Measurements from ENCODE around the gene AMDHD2.

Gene AMDHD2

DNA sequence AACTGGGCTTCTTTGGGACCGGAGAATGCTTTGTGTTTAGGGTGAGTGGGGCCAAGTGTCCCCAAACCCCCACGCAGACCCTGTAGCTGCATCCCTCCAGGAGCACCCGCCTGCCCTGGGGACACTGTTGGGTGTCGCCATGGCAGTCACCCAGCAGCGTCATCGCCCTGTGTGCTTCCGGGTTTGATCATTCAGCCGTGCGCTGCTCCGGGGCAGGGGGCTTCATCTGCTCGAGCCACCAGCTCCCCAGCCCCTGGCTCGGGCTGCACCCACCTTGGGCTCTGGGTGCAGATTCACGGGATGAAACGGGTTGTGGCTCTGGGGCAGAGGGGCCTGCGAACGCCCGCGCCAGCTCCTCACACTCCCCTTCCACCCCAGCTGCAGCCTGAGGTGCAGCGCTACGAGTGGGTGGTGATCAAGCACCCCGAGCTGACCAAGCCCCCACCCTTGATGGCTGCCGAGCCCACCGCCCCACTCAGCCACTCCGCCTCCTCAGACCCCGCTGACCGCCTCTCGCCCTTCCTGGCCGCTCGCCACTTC, 20.2 kb upstream of the AMDHD2 start:
- no peak for DNase-seq (ENCODE audit: low spot score)

DNA sequence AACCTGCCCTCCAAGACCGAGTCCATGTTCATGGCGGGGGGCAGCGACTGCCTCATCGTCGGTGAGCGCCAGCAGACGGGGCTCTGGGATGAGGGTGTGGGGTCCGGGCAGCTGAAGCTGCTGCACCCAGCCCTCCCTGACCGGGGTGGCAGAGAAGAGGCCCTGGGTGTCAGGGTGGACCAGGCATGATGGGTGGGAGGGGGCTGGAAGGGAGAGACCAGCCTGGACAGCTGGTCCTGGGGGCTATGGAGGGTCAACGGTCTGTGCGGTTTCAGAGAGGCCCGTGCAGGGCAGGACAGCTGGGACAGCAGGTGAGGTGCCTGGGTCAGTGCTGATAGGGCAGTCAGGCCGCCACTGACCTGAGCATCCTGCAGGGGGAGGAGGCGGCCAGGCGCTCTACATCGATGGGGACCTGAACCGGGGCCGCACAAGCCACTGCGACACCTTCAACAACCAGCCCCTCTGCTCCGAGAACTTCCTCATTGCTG, 19.7 kb upstream of the AMDHD2 start:
- DNase-seq (ENCODE audit: low spot score), result no peak

DNA sequence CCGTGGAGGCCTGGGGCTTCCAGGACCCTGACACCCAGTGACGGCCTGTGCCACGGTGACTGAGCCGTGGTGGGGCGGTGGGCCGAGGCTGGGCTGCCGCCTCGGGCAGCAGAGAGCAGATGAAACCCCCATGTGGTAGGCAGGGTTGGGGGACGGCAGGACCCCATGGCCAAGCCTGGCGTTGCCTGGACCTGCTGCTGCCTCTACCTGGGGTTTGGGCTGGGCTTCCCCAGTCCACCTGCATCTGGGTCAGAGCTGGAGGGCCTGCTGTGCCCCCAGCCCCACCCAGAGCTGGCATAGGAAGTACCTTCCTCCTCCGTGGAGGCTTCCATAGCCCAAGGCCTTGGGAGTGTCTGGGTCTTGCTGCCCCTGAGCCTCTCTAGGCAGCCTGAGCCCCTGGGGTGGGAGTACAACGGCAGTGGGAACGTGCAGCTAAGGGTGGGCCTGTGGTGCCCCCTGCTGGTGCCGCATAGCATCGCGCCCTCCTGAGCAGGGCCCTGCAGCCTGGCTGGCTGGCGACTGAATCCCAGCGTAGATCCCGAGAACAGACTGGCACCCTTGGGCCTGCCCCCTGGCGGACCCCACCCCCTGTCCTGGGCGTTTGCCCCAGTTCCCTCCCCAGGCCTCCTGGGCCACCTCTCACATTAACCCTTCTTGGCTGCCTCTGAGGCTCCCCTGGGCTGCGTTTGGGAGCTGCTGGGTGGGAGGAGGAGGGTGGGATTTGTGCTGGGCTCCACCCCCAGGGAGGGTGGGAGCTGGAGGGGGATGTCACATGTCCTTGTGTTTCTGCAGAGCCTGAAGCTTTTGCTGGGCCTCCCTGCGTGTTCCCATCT, 19.0 kb upstream of the AMDHD2 start:
- peak; percentile 94 for DNase-seq (ENCODE audit: low spot score)

DNA sequence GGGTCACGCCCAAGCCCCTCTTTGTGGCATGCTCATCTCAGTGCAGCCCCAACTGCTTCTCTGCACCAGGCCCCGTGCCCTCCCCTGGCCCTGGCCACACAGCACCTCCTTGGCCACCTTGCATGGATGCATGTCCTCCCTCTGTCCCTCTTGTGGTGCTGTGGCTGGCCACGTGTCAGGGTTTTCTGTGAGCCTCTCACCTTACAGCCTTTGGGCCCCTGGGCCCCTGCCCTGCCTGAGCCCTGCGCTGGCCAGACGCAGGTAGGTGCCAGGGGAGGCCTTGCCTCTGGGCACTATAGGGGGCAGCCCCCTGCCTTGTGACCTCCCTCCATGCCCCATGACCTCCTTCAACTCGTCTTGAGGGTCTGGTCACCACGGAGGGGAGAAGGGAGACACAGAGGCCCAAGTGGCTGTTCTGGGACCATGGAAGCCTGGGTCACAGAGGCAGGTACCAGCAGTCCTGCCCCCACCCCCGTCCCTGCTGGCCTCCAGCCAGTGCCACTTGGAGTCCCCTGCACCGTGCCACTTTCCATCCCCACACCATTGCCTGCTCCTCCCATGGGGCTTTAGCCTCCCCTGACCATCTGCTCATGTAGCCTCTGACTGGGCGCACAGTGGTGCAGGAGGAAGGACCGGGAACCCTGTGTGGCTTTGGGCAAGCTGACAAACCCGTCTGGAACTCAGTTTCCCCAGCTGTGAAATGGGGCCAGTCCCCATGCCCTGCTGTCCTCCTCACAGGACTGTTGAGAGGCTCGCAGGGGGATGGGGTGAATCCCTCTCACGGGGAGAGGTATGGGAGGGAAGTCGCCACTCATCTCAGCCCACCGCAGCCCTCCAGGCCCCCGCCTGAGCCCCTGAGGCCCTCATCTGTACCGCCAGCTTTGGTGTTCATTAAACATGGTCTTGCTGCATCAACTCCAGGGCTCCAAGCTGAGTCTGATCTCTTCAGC, 17.9 kb upstream of the AMDHD2 start:
- DNase-seq (ENCODE audit: low spot score), result no peak

DNA sequence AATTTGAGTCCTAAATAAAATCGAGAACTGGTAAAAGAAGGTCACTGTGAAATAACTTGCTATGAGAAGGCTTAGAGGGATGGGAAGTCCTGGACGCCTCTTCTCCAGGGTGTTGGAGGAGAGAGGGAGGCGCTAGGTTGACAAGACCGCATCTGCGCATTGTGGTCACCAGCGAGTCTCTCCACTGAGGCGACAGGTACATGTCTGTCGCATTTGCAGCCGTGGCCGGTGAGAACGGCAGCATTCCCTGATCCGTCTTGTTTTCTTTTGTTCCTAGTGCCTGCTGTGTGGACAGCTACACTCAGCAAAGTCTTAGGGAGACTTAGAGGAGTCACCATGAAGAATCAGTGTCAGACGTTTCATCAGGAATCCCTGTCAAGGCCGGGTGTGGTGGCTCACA, 14.5 kb upstream of the AMDHD2 start:
- DNase-seq (ENCODE audit: low spot score), result no peak

DNA sequence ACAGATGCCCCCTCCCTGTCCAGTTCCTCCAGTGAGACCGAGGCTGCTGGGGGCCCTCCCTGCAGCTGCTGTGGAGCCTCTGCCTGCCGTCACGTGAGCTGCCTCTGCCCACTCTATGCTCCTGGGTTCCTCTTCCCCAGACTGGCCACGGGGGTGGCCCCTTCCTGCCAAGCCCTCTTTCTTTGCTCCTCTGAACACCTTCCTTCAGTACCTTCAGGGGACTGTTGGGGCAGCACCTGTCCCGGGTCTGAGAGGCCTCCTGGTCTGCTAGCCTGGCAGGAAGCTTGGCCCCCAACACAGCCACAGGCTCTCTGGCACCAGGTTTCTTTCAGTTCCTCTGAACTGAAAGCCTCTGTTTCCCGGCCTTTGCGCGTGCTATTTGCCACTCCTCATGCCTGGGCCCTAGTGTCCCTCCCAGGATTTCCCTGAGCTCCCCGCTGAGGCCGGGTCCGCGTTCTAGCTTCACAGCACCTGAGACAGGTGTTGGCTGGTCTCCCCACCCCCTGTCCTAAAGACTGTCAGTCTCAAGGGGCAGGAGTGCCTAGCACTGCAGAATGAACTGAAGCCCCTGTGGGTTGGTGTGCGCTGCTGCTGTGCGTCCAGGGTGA, 13.0 kb upstream of the AMDHD2 start:
- DNase-seq (ENCODE audit: low spot score), result no peak

DNA sequence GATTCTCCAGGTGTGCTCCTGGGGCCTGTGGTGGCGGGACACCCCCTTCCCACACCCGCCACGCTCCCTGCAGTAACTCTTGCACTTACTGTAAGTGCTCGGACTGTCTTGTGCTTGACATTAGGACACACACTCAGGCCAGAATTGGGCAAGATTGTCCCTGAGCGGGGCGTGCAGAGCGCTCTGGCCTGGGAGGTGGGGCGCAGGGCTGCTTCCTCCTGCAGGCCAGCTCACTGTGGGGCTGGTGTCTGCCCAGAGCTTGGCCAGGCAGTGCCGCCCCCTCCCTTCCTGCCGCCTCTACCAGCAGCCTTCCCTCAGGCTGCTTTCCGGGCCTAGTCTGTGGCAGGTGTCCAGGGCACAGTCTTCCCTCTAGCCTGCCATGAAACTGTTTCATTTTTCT, 12.5 kb upstream of the AMDHD2 start:
- DNase-seq (ENCODE audit: low spot score), result no peak

DNA sequence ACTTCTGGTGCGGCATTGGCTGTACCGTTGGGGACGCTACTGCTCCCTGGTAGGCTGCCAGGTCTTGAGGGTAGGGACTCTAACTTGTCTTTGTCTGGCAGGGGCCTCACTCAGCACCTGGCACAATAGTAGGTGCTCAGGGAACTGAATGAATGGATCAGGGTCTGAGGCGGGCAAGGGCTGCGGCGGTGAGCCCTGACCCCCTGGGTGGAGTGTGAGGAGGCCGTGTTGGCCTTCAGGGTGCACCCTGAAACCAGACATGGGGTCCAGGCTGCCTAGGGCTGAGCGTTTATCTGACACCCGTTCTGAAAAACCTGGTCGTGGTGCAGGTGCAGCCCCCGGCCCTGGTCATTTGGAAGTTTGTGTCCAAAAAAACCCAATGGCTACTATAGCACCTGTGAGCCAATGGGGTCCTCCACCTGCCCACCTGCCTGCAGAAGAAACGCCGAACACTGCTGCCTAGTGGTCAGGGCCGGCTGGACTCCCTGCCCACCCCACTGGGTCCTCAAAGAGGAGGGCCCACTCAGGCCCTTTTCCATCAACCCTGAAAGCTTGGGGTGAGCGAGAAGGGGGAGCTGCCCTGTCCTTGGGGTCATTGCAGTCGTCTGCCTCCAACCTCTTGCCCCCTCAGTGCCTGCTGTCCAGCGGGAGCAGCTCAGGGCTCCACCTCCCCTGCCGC, 11.3 kb upstream of the AMDHD2 start:
- no peak for DNase-seq (ENCODE audit: low spot score)

DNA sequence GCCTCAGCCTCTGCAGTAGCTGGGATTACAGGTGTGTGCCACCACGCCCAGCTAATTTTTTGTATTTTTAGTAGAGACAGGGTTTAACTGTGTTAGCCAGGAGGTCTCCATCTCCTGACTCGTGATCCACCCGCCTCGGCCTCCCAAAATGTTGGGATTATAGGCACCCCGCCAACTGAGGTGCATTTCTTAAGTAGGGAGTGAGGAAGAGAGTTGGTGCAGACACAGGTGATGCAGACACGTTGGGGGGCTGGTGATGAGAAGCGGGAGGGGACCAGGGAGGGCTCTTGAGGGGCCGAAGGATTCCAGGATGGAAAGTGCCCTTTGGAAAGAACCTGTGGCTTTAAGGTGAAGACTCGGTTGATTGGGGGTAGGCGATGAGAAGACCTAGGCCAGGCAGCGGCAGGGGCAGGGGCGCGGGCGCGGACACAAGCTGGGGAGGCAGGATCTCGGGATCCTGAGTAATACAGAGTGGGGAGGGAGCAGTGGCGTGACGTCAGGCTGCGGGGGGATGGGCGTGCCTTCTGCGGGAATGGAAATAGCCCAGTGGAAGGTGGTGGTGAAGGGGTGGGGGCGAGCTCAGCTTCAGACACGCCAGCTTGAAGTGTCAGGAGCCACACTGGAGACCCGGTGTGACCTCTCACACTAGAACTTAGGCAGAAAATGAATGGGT, 8.9 kb upstream of the AMDHD2 start:
- DNase-seq (ENCODE audit: low spot score), result peak; percentile 67

DNA sequence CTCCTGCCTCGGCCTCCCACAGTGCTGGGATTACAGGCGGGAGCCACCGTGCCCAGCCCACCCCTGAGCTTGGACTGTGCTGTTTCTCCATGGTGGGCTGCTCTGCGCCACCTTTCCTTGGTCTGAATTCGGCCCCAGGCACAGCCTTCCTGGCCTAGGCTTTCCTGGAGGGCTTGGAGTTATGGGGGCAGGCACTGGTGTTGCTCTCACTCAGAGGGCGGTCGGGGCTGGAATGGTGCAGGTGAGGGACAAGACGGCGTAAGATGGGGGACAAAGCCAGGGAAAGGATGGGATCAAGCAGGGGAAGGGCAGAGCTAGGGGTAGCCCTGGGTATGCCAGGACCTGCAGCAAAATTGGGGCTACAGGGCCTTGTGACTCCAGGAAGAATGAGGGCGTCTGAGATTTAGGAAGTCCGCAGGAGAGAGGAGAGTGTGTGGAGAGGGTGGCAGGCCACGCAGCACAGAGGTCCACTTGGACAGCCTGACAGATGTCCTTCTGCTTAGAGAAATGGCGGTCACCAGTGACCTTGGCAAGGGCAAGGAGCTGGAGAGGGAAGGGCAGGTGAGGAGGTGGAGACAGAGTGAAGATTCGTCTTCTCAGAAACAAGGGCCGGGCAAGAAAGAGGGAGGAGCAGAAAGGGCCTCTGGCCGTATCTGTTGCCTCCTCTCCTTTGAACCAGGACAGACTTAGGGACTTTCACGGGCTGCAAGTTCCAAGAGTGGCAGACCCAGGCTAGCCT, 8.0 kb upstream of the AMDHD2 start:
- DNase-seq (ENCODE audit: low spot score), result no peak

DNA sequence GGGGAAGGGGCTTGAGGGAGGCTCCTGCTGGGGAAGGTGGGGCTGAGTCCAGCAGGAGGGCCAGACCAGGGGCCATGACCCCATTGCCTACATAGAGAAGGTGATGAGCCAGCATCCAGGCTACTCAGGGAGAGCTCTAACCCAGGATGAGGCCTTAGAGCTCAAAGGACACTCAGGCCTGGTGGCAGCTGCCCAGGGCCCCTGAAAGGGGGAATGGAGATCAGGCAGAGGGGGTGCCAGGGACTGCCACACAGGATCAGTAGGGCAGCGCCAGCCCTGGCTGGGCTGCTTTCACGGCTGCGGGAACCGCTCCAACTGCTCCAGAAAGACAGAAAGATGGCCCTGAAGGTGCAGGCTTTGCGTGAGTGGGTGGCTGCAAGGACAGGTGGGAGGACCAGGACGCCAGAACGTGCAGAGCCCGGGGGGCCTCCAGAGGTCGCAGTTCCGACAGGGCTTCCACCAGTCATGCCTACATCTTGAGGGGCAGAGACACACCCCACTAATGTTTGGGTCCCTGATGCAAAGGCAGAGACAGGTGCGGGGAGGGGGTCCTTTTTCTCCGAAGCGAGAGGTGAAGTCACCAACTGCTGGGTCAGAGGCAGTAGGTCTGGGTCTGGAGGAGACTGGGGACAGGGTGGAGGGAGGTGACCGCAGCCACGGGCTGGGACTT, 7.3 kb upstream of the AMDHD2 start:
- no peak for DNase-seq (ENCODE audit: low spot score)

DNA sequence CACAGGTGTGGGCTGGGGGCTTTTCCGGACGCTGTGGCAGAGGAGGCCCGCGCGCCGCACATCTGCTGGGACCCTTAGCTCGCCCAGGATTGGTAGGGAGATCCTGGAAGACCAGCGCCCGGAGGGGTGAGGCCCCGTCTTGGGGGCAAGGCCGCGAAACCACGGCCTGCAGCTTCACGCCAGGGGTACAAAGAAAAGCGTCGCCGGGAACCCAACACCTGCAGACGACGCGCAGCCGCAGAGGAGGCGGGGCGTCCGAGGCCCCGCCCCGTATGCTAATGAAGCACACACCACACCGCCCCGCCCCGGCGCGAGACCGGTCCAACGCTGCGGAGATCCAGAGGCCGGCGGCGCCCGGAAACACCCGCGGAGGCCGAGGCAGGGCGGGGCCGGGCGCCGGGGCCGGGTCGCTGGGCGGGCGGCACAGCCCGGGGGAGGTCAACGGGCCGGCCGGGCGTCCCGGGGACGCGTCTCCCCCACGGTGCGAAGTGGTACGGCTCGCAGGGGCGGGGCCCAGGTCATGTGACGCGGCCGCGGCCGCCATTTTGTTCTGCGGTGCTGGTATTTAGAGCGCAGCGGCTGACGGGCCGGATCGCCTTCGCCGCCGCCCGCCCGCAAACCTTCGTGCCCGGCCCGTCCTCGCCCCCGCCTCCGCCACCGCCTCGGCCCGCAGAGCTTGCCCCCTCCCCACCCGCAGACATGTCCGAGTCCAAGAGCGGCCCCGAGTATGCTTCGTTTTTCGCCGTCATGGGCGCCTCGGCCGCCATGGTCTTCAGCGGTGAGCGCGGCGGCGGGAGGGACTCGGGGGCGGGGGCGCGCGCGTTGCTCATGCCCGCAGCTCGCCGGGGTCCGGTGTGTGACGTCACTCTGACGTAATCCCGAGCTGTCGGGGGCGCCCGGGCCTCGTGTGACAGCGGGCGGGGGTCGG, 6.5 kb upstream of the AMDHD2 start, which contains the start of gene ATP6V0C:
TSS of gene ATP6V0C (plus strand) at position 548 of the 928 bp plus-strand sequence. CDS start at position 700, 152 bp downstream.
- DNase-seq (ENCODE audit: low spot score), result peak; percentile 95

DNA sequence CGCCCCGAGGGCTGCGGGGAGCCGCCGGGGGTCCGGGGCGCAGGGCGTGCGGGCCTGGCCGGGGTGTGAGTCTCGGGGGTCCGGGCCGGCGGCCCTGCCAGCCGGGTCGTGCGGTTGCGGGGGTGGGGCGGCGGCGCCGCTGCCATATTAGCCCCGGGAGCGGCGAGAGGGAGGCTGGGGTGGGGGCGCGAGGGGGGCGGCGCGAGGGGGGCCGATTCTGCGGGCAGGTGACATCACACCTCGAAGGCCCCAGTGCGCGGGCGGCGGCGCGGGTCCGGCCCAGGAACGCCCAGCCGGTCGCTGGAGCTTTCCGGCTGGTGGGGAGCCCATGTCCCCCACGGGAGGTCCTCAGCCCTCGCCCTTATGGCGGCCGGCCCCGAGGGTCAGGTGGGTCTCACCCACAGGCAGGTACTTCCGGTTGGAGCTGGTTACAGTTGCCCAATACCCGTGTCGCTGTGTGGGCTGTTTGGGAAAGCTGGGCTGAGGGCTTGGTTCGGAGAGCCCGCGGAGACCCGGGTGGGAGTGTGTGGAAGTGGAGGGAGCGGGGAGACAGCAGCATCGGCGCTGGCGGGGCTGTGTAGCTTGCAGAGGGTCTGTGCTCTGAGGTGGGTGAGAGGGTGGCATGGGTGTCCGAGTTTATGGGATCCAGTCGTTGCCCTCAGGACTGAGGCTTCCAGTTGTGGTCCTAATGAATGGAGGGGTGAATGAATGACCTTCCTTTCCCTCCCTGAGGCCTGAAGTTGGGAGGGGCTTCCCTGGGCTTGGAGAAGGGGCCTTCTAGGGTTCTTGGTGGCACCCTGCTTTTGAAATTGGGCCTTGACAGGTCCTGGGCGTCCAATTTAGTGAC, 5.6 kb upstream of the AMDHD2 start:
- no peak for DNase-seq (ENCODE audit: low spot score)

DNA sequence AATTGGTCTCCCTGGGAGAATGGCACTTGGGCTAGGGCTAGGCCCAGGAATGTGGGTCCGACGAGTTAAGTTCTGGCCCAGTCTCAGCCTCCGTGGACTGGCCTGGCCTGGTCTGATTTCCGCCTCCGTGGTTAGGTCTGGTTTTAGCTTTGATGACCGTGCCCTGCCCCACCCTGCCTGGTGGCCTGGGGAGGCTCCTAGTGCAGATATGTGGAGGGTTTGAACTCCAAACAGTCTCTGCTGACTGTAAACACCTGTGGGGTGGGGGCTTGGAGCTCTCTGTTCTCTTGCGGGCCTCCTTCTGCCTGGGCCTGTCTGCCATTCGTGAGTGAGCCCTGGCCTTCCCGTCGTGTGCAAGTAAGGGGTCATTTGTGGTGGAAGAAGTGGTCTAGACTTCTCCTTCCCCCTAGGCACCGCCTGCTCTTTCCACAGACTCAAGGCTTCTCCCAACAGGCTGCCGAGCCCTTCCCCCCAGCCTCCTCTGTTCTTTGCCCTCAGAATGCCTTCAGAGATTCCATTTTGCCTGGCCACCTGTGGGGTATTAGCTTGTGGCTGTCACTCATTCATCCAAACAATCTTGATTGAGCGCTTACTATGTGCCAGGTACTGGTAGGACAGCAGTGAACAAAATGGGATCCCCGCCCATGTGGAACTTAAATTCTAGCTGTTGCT, 4.9 kb upstream of the AMDHD2 start:
- no peak for DNase-seq (ENCODE audit: low spot score)

DNA sequence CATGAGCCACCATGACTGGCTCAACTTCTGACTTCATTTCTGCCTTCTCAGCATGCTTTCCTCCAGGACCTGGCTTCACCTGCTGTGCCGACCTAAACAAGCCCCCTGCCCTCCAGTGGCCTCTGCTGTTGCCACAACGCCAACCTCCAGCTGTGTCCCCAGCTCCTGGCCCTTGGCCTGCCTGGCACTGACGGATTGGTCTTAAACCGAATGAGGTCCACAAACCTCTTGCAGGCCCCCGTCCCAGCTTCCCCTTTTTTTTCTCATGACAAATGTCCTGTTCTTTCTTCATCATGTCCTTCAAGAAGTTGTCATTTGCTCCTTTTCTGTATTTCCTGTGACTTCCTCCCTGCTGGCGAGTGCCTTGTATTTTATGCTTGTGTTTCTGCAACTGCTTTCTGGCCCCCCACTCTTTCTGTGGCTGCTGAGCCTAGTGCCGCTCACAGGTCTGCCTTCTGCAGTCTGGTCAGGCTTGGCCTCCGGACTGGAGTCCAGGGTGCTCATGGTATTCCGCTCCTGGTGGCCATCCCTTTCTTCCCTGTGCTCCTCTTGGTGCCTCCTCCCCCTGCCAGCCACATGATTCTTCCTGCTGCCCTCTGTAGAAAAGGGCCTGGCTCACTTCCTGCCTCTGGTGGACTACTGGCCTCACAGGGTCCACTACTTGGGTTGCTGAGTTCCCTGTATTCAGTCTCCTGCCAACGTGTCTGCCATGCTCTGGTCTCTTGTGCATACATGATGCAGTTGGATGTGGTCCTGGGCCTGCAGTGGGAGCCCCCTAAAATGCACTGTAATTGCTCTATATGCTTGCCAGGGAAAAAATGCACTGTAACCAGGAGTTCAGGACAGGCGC, 3.6 kb upstream of the AMDHD2 start:
- peak; percentile 73 for DNase-seq (ENCODE audit: low spot score)
